Fibroblast of lung (primary cell): Measurements from ENCODE around the gene C20orf144. TPM values are rescaled to one million over a fixed set of nuclear protein-coding genes. Genes with fewer than 3 reads are reported as not detected.

Experiments
- DNase-seq, 2 donors: peaks; one replicate each; pipeline versions ENCODE4 v3.0.0 to v3.0.0-alpha.2; 2010; ENCODE audit warnings: low read depth in 2 of 2
- H2AFZ ChIP-seq: 2 replicates; pipeline ENCODE4 v1.5.1; 2012; ENCODE audit warnings: low read length, control low read depth, inconsistent platforms
- H3K27ac ChIP-seq: 2 replicates; pipeline ENCODE4 v1.5.1; 2011; ENCODE audit warnings: low read length, control low read depth; ENCODE audit not compliant: insufficient read depth
- H3K27me3 ChIP-seq: 2 replicates; pipeline ENCODE4 v1.5.1; 2011; ENCODE audit warnings: mild to moderate bottlenecking, low read length; ENCODE audit not compliant: control insufficient read depth, insufficient read depth
- H3K36me3 ChIP-seq: 2 replicates; pipeline ENCODE4 v1.5.1; 2011; ENCODE audit warnings: low read length; ENCODE audit not compliant: control insufficient read depth, insufficient read depth
- H3K4me1 ChIP-seq: 2 replicates; pipeline ENCODE4 v1.5.1; 2011; ENCODE audit warnings: low read length; ENCODE audit not compliant: control insufficient read depth, insufficient read depth; ENCODE audit errors: extremely low read depth
- H3K4me2 ChIP-seq: 2 replicates; pipeline ENCODE4 v1.5.1; 2011; ENCODE audit warnings: low read length, control low read depth; ENCODE audit not compliant: insufficient read depth; ENCODE audit errors: extremely low read depth
- H3K4me3 ChIP-seq, 4 experiments: fragments of 200-600 bp in 1 of 4; sonication (generic) in 1 of 4; replicated peaks in 1 of 4; 2 replicates each; pipeline ENCODE4 v1.5.1; 2011 to 2016; ENCODE audit warnings: low read length in 4 of 4, low read depth in 3 of 4, mild to moderate bottlenecking in 3 of 4, control low read depth in 2 of 4, inconsistent platforms in 1 of 4, mixed read lengths in 1 of 4; ENCODE audit not compliant: insufficient read depth in 1 of 4; ENCODE audit errors: control extremely low read depth in 1 of 4
- H3K79me2 ChIP-seq: 2 replicates; pipeline ENCODE4 v1.5.1; 2012; ENCODE audit warnings: mild to moderate bottlenecking, low read length, inconsistent platforms; ENCODE audit not compliant: control insufficient read depth, insufficient read depth
- H3K9ac ChIP-seq: 2 replicates; pipeline ENCODE4 v1.5.1; 2011; ENCODE audit warnings: mild to moderate bottlenecking, low read length, control low read depth; ENCODE audit not compliant: insufficient read depth
- H3K9me3 ChIP-seq: 2 replicates; pipeline ENCODE4 v1.5.1; 2012; ENCODE audit warnings: low read depth, low read length; ENCODE audit not compliant: control insufficient read depth, insufficient read depth
- H4K20me1 ChIP-seq: 2 replicates; pipeline ENCODE4 v1.5.1; 2011; ENCODE audit warnings: low read length; ENCODE audit not compliant: control insufficient read depth, insufficient read depth; ENCODE audit errors: extremely low read depth
- CTCF ChIP-seq, 2 donors: IDR thresholded peaks in 1 of 2; conservative IDR thresholded peaks in 1 of 2; 1 replicate in 1 of 2; 2 replicates in 1 of 2; pipeline ENCODE4 v1.5.1; 2011 to 2012; ENCODE audit warnings: low read length in 2 of 2, control low read depth in 1 of 2, inconsistent platforms in 1 of 2, low read depth in 1 of 2, mild to moderate bottlenecking in 1 of 2
- EZH2 ChIP-seq: IDR thresholded peaks from 2 replicates; pipeline ENCODE4 v1.5.1; 2012; ENCODE audit warnings: low read length, control low read depth, mild to moderate bottlenecking; ENCODE audit errors: missing control alignments
- polyA plus RNA-seq, 2 donors: library from polyadenylated mRNA; depleted of rRNA in 1 of 2; stranded (reverse) in 1 of 2; unstranded in 1 of 2; fragments of >200 nt; gene quantifications; 2 replicates each; pipeline ENCODE4 v1.2.1, GENCODE V29; 2011 to 2012; ENCODE audit warnings: missing spikeins in 1 of 2
- total RNA-seq: library from RNA; depleted of rRNA; stranded (reverse); fragments of >200 nt; gene quantifications from 2 replicates; pipeline ENCODE4 v1.2.1, GENCODE V29; 2014

C20orf144 gene
- total and polyA plus RNA-seq, 2 donors (not counting 1 experiment from before 2014, with no cell fraction given), result 0.10 to 0.17 TPM

GRCh38 chr20:33667245-33667675, 5.1 kb downstream of the C20orf144 start:
- H3K36me3 ChIP-seq, result peaks cover 5% of the 10 kb centered on the region
- DNase-seq, result peak in 1 of 2 donors; percentile 20

GRCh38 chr20:33667676-33668465, 5.7 kb downstream of the C20orf144 start:
- no peaks in the 10 kb centered on the region for H4K20me1 ChIP-seq
- peak overlapping the region; percentile 2 to 61 (median 50) for H3K4me3 ChIP-seq
- H3K4me2 ChIP-seq, result peak overlapping the region; percentile 85
- H3K9ac ChIP-seq, result peak overlapping the region; percentile 50
- H3K4me1 ChIP-seq, result peaks cover 21% of the 10 kb centered on the region
- peak; percentile 76 for TF ChIP-seq CTCF (conservative IDR thresholded peaks at IDR 0.05 in 1 of 2, IDR thresholded peaks at IDR 0.05 in 1 of 2; ENCODE audit: low read depth in 1 of 2, low read length in 2 of 2)
- no peak for TF ChIP-seq EZH2
- no peaks in the 10 kb centered on the region for H3K79me2 ChIP-seq
- peak; percentile 66 to 70 for DNase-seq
- H3K36me3 ChIP-seq, result peaks cover 7% of the 10 kb centered on the region
- no peaks in the 10 kb centered on the region for H3K27me3 ChIP-seq
- peak overlapping the region; percentile 39 for H3K27ac ChIP-seq
- no peaks in the 10 kb centered on the region for H3K9me3 ChIP-seq
- H2AFZ ChIP-seq, result peak overlapping the region; percentile 75

More at GRCh38 chr20:33667245-33667675, 5.1 kb downstream of the C20orf144 start:
- peak overlapping the region; percentile 75 for H2AFZ ChIP-seq
- H3K9me3 ChIP-seq, result no peaks in the 10 kb centered on the region
- H3K4me3 ChIP-seq, result peak overlapping the region in 3 of 4 experiments; percentile 46 to 61 (median 55)
- H4K20me1 ChIP-seq, result no peaks in the 10 kb centered on the region
- H3K27ac ChIP-seq, result peak overlapping the region; percentile 39
- peaks cover 22% of the 10 kb centered on the region for H3K4me1 ChIP-seq
- peak overlapping the region; percentile 85 for H3K4me2 ChIP-seq
- no peaks in the 10 kb centered on the region for H3K27me3 ChIP-seq
- no peak for TF ChIP-seq CTCF (conservative IDR thresholded peaks at IDR 0.05 in 1 of 2, IDR thresholded peaks at IDR 0.05 in 1 of 2; ENCODE audit: low read depth in 1 of 2, low read length in 2 of 2)
- TF ChIP-seq EZH2, result no peak
- no peaks in the 10 kb centered on the region for H3K79me2 ChIP-seq
- H3K9ac ChIP-seq, result peak overlapping the region; percentile 66

GRCh38 chr20:33668466-33669155, 6.5 kb downstream of the C20orf144 start:
- Histone ChIP-seq H3K36me3 (peaks cover 7% of the 10 kb centered on the region), H3K4me3 (no peak overlapping the region), H3K9me3 (no peaks in the 10 kb centered on the region), H2AFZ (no peak overlapping the region), H3K79me2 (no peaks in the 10 kb centered on the region), H3K4me1 (peaks cover 20% of the 10 kb centered on the region), H3K4me2 (peak overlapping the region; percentile 25), H4K20me1 (no peaks in the 10 kb centered on the region), H3K27me3 (no peaks in the 10 kb centered on the region), H3K9ac (no peak overlapping the region), H3K27ac (no peak overlapping the region)
- no peak for DNase-seq
- TF ChIP-seq EZH2 (no peak), CTCF (conservative IDR thresholded peaks at IDR 0.05 in 1 of 2, IDR thresholded peaks at IDR 0.05 in 1 of 2; ENCODE audit: low read depth in 1 of 2, low read length in 2 of 2) (no peak)
